ENCODE measurements around the gene SYCP2. TPM values are rescaled to one million over a fixed set of nuclear protein-coding genes. Genes with fewer than 3 reads are reported as not detected.

Gene SYCP2
- polyA plus RNA-seq, 1 experiment: 0.24 TPM

- POLR2A ChIA-PET: no interaction called here
Observed at GRCh38 chr20:59836767-59837166, 96.7 kb downstream of the SYCP2 start.

GRCh38 chr20:59835448-59836395 lies 97.7 kb downstream of the SYCP2 start:
- ChIA-PET POLR2A (no interaction called here), CTCF (interaction anchor here (0.7 kb wide), 1 partner anchor 16 kb away, joined by 3 read pairs; no protein-coding TSS in a partner anchor)
- DNase-seq (ENCODE audit: low read depth, low spot score): no peak
- Histone ChIP-seq H3K4me3 (ENCODE audit: low read depth, low read length) (no peak overlapping the region), H3K9me3 (ENCODE audit: control insufficient read depth, insufficient read depth, low read length) (no peaks in the 10 kb centered on the region), H3K27ac (ENCODE audit: low read depth, low read length) (no peak overlapping the region), H3K27me3 (ENCODE audit: control insufficient read depth, insufficient read depth, low read length) (peaks cover 2% of the 10 kb centered on the region)
- TF ChIP-seq CTCF (IDR thresholded peaks at IDR 0.05; ENCODE audit: low read depth, low read length): no peak

More at GRCh38 chr20:59836767-59837166, 96.7 kb downstream of the SYCP2 start:
- no peak for DNase-seq (ENCODE audit: low read depth, low spot score)
- Histone ChIP-seq H3K4me3 (ENCODE audit: low read depth, low read length) (no peak overlapping the region), H3K9me3 (ENCODE audit: control insufficient read depth, insufficient read depth, low read length) (no peaks in the 10 kb centered on the region), H3K27me3 (ENCODE audit: control insufficient read depth, insufficient read depth, low read length) (peaks cover 2% of the 10 kb centered on the region), H3K27ac (ENCODE audit: low read depth, low read length) (no peak overlapping the region)
- CTCF ChIA-PET: interaction anchor here (0.7 to 1.1 kb wide), 3 partner anchors 11 to 15 kb away, joined by 3 to 4 read pairs (median 3); no protein-coding TSS in a partner anchor
- TF ChIP-seq CTCF (IDR thresholded peaks at IDR 0.05; ENCODE audit: low read depth, low read length): no peak

- H3K27ac ChIP-seq (ENCODE audit: low read depth, low read length): no peak overlapping the region
- peaks cover 2% of the 10 kb centered on the region for H3K27me3 ChIP-seq (ENCODE audit: control insufficient read depth, insufficient read depth, low read length)
- ChIA-PET CTCF (no interaction called here), POLR2A (no interaction called here)
- TF ChIP-seq CTCF (IDR thresholded peaks at IDR 0.05; ENCODE audit: low read depth, low read length): no peak
- no peak for DNase-seq (ENCODE audit: low read depth, low spot score)
- no peaks in the 10 kb centered on the region for H3K9me3 ChIP-seq (ENCODE audit: control insufficient read depth, insufficient read depth, low read length)
- H3K4me3 ChIP-seq (ENCODE audit: low read depth, low read length): no peak overlapping the region
Observed at GRCh38 chr20:59835057-59835447, 98.4 kb downstream of the SYCP2 start.

- Histone ChIP-seq H3K27ac (ENCODE audit: low read depth, low read length) (no peak overlapping the region), H3K4me3 (ENCODE audit: low read depth, low read length) (no peak overlapping the region), H3K9me3 (ENCODE audit: control insufficient read depth, insufficient read depth, low read length) (no peaks in the 10 kb centered on the region), H3K27me3 (ENCODE audit: control insufficient read depth, insufficient read depth, low read length) (peaks cover 1% of the 10 kb centered on the region)
- ChIA-PET CTCF (no interaction called here), POLR2A (no interaction called here)
- DNase-seq (ENCODE audit: low read depth, low spot score): no peak
- no peak for TF ChIP-seq CTCF (IDR thresholded peaks at IDR 0.05; ENCODE audit: low read depth, low read length)
Observed at GRCh38 chr20:59832406-59833363, 100.8 kb downstream of the SYCP2 start.

Data from AG04450 (cell line).